Kidney capillary endothelial cell (primary cell): ENCODE data around the gene PAWR.

Source experiments
- DNase-seq: peaks from one replicate; pipeline ENCODE4 v3.0.0-alpha.2; 2018; ENCODE audit warnings: low spot score

The PAWR gene

GRCh38 chr12:79690638-79691510 is at the start of gene PAWR:
PAWR (minus strand) TSS chr12:79690964; CDS start chr12:79690244, 720 bp downstream.
- DNase-seq: peak; percentile 70

GRCh38 chr12:79737875-79738718 is 47.3 kb upstream of the PAWR start:
- peak; percentile 61 for DNase-seq

- DNase-seq: no peak
Observed at GRCh38 chr12:79732638-79733037, 41.9 kb upstream of the PAWR start.

GRCh38 chr12:79725987-79726386 is 35.2 kb upstream of the PAWR start:
- no peak for DNase-seq

- DNase-seq: no peak
Observed at GRCh38 chr12:79717006-79717405, 26.2 kb upstream of the PAWR start.

GRCh38 chr12:79715308-79715707 is 24.5 kb upstream of the PAWR start:
- no peak for DNase-seq

GRCh38 chr12:79710707-79711483 is 20.1 kb upstream of the PAWR start:
- DNase-seq: no peak

- DNase-seq: no peak
Observed at GRCh38 chr12:79707830-79708229, 17.1 kb upstream of the PAWR start.

GRCh38 chr12:79706676-79707075 is 15.9 kb upstream of the PAWR start:
- DNase-seq: no peak

GRCh38 chr12:79706156-79706555 is 15.4 kb upstream of the PAWR start:
- DNase-seq: no peak

- no peak for DNase-seq
Observed at GRCh38 chr12:79698966-79699365, 8.2 kb upstream of the PAWR start.

GRCh38 chr12:79696416-79696815 is 5.7 kb upstream of the PAWR start:
- DNase-seq: no peak

- DNase-seq: no peak
Observed at GRCh38 chr12:79692860-79693577, 2.3 kb upstream of the PAWR start.

GRCh38 chr12:79691511-79692248 is 916 bp upstream of the PAWR start:
- no peak for DNase-seq

- DNase-seq: no peak
Observed at GRCh38 chr12:79690142-79690637, 574 bp downstream of the PAWR start.

GRCh38 chr12:79689477-79690141 is 1.2 kb downstream of the PAWR start:
- DNase-seq: no peak

GRCh38 chr12:79689061-79689476 is 1.7 kb downstream of the PAWR start:
- no peak for DNase-seq

- no peak for DNase-seq
Observed at GRCh38 chr12:79688376-79689060, 2.2 kb downstream of the PAWR start.

- no peak for DNase-seq
Observed at GRCh38 chr12:79687711-79688260, 3.0 kb downstream of the PAWR start.
